NCI-H1092 treated with DMSO at 0.1 percent for 48 hours (cell line): ENCODE measurements around the gene NCS1.

ENCODE experiments used
- DNase-seq: peaks from one replicate; lab custom pipeline; 2025; lab: John Stamatoyannopoulos, UW

Gene NCS1

DNA sequence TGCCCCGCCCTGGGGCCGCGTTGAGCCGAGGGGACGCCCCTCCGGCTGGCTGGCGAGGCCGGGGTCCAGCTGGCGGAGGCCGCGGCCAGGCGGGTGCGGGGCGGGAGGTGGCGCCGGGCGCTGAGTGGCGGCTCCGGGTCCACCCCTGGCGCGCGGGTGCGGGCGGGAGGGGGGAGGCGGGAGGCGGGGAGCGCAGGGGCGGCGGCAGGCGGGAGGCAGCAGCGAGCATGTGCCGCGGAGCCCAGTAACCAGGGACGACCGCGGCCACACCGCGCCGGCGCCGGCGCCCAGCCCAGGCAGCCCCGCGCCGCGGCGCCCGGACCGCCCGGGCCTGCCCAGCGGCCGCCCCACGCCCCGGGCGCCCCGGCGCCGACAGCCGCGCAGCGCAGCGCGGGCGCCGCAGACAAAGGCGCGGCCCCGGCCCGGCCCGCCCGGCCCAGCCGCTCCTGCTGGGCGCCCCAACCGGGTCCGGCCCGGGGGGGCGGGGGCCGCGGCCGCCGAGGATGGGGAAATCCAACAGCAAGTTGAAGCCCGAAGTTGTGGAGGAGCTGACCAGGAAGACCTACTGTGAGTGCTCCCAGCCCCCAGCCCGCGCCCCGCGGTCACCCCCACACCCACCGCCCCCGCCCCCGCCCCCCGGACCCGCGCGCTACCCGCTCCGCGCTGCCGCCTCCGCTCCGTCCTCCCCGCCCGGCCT lies at the start of gene NCS1:
Gene NCS1, plus strand, starts transcription at position 244 of the 697 bp plus-strand sequence. Its CDS starts 260 bp downstream, at position 504.
- DNase-seq, result peak; percentile 56

DNA sequence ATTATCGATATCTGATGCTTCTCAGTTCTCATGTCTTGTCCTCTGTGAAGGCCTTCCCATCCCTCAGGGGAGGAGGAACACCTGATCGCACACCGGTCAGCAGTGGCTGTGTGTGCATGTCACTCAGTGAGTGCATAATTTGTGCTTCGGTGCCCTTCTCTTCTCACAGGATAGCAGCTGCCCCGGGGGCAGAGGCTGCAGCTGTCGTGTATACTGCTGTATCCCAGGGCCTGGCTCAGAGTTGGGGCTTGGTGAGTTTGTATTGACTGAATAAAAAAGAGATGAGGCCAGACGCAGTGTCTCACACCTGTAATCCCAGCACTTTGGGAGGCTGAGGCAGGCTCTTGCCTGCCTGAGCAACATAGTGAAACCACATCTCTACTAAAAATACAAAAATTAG lies 49.7 kb upstream of the NCS1 start:
- DNase-seq, result no peak

DNA sequence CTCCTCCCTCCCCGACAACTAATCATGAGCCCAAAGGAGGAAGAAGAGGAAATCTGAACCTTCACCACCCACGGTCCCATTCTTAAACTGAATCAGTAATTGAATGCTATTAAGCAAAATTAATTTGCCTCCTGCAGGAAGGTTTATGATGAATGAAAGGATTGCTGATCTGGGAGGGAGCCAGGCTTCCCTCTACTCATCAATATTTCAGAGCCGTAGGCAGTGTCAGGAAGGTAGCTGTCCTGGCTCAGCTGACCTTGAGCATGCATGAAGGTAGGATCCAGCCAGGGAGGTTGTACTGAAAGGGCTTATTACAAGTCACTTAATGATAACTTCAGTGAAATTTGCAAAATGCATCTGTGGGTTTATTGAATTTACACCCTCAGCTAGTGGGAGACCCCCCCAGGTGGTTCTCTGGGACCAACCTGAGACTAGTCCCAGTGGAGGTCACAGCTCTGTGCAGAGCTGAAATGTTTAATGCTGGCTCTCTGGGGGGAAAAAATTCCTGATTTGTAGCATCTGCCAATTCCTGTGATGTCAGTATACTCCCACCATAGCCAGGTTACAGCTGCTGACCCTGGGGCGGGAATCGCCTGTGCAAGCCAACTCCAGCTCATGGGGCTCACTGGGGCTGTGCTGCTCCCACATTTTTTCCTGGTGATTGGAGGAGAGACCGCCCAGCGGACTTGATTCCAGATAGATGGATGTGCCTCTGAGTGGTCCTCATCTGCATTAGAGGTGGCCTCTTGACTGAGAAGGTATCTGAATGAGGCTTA lies 47.9 kb upstream of the NCS1 start:
- no peak for DNase-seq

DNA sequence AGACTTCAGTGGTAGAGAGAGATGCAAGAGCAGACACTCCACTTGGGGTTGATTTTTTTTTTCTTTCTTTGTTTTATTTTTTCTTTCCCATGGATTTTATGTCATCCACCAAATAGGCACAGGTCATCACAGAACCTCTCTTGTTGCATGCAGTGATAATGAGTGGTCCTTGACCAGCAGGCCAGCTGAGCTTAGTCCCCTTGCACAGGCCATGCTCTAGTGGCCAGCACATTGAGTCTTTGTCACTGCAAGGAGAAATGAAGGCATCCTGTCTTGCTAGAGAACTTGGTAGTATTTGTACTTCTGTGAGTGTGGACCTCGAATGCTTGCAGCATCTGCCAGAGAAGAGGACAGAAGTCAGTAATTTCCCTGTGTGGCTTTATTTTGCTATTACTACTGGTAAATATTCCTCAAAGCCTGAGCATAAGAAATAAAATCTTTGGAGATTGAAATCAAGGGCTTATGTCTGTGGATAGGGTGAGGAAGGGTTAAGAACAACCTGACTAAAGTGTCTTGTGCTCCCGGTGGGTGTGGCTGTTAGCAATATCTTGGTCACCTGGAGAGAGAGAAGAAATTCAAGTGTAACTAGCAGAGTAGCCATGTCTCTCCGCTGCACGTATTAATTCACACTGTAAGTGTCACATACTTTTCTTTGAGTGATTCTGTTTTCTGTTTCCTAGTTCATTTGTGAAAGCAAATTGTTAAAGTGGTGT lies 45.3 kb upstream of the NCS1 start:
- DNase-seq, result no peak

- no peak for DNase-seq
Measured at GRCh38 chr9:130128251-130128650, 44.0 kb upstream of the NCS1 start.

GRCh38 chr9:130128733-130129431 lies 43.3 kb upstream of the NCS1 start:
- no peak for DNase-seq

DNA sequence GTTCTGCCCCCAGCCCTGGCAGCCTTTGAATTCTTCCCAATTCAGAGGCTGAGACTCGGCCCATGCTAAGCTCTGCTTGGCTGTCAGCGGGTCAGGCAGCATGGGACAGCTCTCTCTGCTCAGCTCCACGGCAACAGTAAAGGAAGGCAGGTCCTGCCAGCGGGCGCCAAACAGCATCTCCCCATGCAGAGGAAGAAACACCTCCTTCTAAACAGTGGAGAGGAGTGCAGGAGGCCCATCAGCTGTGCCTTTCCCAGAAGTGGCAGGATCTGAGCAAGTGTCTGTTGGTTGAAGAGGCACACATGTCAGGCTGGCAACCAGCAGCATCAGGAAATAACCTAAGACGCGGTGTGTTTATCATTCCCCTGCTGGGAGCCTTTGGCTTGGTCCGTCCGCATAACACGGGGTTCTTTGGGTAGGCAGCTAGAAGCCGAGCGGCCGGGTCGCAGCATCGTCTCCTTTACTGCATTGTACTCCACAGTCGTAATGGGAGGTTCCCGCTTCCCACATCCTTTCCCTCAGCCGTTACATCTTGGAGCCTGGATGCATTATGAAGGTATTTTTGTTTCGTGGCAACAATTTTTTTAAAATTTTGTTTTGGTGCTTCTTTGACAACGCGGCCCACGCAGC lies 42.7 kb upstream of the NCS1 start:
- no peak for DNase-seq

DNA sequence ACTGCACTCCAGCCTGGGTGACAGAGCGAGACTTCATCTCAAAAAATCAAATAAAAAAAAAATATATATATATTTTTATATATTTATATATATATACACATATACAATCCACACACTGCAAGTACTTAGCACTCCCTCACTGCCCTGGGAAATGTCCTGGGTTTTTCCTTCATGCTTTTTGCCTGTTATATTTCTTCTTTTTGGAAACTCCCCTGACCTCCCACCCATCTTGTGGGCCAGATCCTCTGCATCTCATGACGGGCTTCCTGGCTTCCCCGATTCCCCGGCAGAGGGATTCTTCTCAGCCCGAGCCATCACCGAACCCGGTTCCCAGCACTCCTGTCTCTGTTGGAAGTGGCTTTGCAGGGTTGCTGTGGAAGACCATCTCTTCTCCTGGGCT lies 39.5 kb upstream of the NCS1 start:
- no peak for DNase-seq

DNA sequence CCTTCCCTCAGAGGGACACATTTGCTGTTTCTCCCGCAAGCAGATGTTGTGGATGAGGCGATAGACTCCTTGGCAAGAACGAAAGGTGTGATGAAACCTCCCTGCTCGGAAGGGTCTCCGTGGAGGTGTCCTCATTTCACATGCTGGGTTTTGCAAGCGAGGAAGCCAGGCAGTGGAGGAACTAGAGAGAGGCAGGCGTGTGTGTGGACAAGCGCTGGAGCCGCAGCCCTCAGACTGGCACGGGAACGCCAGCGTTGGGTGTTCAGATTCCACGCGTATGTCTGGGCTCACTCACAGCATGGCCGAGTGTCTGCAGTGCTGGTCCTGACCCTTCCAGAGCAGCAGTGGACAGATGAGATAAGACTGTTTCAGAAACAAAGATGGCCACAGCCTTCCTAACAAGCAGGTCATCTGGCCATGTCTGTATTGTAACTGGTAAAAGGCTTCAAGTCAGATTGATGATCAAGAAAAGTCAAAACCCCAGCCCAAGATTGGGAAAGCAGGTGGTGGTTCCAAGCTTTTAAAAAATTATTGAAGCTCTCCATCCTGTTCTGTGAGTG lies 35.0 kb upstream of the NCS1 start:
- DNase-seq, result no peak

- DNase-seq, result no peak
Measured at GRCh38 chr9:130137641-130138081, 34.5 kb upstream of the NCS1 start.

DNA sequence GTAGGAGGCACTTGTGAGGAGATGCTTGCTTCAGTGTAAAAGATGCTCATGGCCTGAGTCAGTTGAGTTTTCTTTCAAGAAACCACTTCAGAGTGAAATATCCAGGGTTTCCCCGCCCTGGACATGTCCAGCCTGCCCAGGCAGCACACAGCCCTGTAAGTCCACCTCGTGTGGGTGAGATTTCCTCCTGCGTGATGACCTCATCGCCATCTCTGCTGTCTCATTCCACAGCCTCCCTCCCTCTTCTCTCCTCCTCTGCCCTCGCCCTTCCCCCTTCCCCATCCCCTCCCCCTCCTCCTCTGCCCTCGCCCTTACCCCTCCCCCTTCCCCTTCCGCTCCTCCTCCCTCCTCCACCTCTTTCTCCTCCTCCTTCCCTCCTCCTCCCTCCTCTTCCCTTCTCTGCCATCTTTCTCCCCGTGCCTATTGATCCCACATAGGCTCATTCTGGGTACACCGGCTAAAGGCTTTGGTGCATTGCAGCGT lies 34.0 kb upstream of the NCS1 start:
- DNase-seq, result no peak

- peak; percentile 27 for DNase-seq
Measured at GRCh38 chr9:130138791-130139190, 33.4 kb upstream of the NCS1 start.

- peak; percentile 11 for DNase-seq
Measured at GRCh38 chr9:130139251-130139650, 33.0 kb upstream of the NCS1 start.

GRCh38 chr9:130140706-130141105 lies 31.5 kb upstream of the NCS1 start:
- no peak for DNase-seq

GRCh38 chr9:130142056-130142455 lies 30.1 kb upstream of the NCS1 start:
- DNase-seq, result no peak

- DNase-seq, result no peak
Measured at GRCh38 chr9:130142641-130143040, 29.6 kb upstream of the NCS1 start.

- DNase-seq, result no peak
Measured at GRCh38 chr9:130143279-130143893, 28.8 kb upstream of the NCS1 start.

DNA sequence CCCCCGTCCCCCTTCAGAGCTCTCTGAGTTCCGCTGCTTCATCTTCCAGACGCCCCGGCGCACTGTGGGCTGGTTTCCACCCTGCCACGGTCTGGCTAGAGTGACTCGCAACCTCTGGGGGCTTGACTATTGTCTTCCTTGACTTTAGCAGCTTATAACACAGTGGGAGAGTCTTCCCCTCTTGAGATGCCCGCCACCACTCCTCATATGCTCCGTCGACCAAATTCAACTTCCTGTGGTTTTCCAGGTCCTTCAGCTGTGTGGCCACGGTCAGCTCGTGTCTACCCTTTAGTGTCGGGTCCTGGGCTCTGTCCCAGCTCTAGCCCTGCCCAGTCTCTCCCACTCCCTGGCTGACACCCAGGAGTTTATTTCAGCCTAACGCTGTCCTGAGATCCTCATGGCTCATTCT lies 28.2 kb upstream of the NCS1 start:
- DNase-seq, result no peak

DNA sequence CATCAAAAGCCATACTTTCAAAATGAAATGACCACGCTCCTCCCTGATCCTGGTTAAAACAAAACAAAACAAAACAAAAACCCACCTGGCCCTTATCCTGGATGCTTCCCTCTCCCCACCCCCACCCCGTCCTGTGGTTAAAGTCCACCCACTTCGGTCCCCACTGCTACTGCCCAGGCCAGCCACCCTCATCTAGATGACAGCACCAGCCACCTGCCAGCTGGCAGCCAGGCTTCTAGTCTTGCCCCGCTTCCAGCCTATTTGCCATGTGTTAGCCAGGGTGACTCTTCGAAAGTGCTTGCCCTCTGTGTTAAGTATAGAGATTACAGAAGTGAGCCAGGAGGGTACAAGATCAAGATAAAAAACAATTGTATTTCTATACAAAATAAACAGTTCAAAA lies 27.5 kb upstream of the NCS1 start:
- DNase-seq, result no peak

- no peak for DNase-seq
Measured at GRCh38 chr9:130145658-130146057, 26.5 kb upstream of the NCS1 start.

GRCh38 chr9:130147198-130147597 lies 25.0 kb upstream of the NCS1 start:
- no peak for DNase-seq
